ENCODE results near the gene EFR3B.
"Not testable (repeated sequence)": the region's sequence is repeated elsewhere in the genome, so short reads cannot be mapped to it uniquely, and the experiment has no call there.

The EFR3B gene

GRCh38 chr2:25041928-25042320 is at the start of gene EFR3B:
EFR3B (plus strand) TSS chr2:25042076; CDS start chr2:25042313, 237 bp downstream.
- peak; percentile 97 for DNase-seq

- DNase-seq, result peak; percentile 68
These were observed 48.3 kb upstream of the EFR3B start for GRCh38 chr2:24993406-24994145.

- DNase-seq, result no peak
These were observed 47.6 kb upstream of the EFR3B start for GRCh38 chr2:24994146-24994724.

- not testable (repeated sequence) for DNase-seq
These were observed 42.8 kb upstream of the EFR3B start for GRCh38 chr2:24999097-24999496.

GRCh38 chr2:25000036-25000435 is 41.8 kb upstream of the EFR3B start:
- no peak for DNase-seq

- no peak for DNase-seq
These were observed 41.2 kb upstream of the EFR3B start for GRCh38 chr2:25000503-25001324.

- DNase-seq, result no peak
These were observed 40.6 kb upstream of the EFR3B start for GRCh38 chr2:25001325-25001637.

GRCh38 chr2:25002066-25002465 is 39.8 kb upstream of the EFR3B start:
- DNase-seq, result no peak

GRCh38 chr2:25009954-25010353 is 31.9 kb upstream of the EFR3B start:
- DNase-seq, result no peak

GRCh38 chr2:25011342-25011741 is 30.5 kb upstream of the EFR3B start:
- not testable (repeated sequence) for DNase-seq

GRCh38 chr2:25014631-25015030 is 27.2 kb upstream of the EFR3B start:
- DNase-seq, result no peak

- DNase-seq, result no peak
These were observed 23.2 kb upstream of the EFR3B start for GRCh38 chr2:25018681-25019080.

GRCh38 chr2:25021791-25022362 is 20.0 kb upstream of the EFR3B start:
- no peak for DNase-seq

GRCh38 chr2:25023333-25023732 is 18.5 kb upstream of the EFR3B start:
- DNase-seq, result no peak

GRCh38 chr2:25025229-25026007 is 16.5 kb upstream of the EFR3B start:
- no peak for DNase-seq

- DNase-seq, result no peak
These were observed 15.8 kb upstream of the EFR3B start for GRCh38 chr2:25026008-25026530.

GRCh38 chr2:25029183-25029554 is 12.7 kb upstream of the EFR3B start:
- DNase-seq, result no peak

GRCh38 chr2:25030702-25031101 is 11.2 kb upstream of the EFR3B start:
- DNase-seq, result no peak

GRCh38 chr2:25032094-25032493 is 9.8 kb upstream of the EFR3B start:
- DNase-seq, result no peak

GRCh38 chr2:25032901-25033300 is 9.0 kb upstream of the EFR3B start:
- no peak for DNase-seq

GRCh38 chr2:25034081-25034480 is 7.8 kb upstream of the EFR3B start:
- no peak for DNase-seq

GRCh38 chr2:25035537-25036220 is 6.2 kb upstream of the EFR3B start:
- DNase-seq, result no peak

Data from NCI-H2171 treated with DMSO at 0.1 percent for 48 hours (cell line).